ENCODE measurements around the gene MICAL3.
"Not testable (repeated sequence)": the region's sequence is repeated elsewhere in the genome, so short reads cannot be mapped to it uniquely, and the experiment has no call there.

The MICAL3 gene

DNA sequence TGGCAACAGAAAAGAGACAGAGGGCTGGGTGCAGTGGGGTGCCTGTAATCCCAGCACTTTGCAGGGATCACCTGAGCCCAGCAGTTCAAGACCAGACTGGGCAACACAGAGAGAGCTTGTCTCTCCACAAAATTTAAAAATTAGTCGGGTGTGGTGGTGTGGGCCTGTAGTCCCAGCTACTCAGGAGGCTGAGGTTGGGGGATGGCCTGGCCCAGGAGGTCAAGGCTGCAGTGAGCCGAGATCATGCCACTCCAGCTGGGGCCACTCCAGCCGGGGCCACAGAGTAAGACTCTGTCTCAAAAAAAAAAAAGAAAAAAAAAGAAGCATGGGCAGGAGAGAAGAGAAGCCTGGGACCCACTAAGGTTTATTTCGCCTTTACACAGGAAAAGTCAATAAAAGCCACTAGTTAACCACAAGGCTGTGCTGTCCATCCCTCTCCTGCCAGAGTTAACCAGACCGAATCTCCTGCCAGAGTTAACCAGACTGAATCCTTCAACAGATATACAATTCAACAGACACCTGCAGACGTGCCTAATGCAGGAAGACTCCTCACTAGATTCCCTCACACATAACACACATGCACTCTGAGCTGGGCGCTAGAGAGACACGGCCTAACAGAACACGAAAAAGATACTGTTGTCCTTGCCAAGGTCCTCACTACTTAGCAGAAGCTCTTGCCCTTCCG lies 29.8 kb downstream of the MICAL3 start:
- no peak for DNase-seq

DNA sequence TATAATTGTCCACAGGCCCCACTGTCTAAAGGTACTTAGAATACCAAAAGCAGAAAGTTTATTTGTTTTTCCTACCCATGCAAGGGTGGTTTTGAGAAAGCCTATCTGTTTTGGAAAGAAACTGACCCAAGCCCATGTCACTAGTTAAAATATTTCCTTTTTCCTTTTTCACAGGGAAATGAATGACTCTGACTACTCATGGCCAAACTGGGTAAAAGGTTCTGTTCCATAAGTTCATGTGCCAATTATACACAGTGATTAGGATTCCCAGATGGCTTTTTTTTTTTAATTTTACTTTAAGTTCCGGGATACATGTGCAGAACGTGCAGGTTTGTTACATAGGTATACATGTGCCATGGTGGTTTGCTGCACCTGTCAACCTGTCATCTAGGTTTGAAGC lies 31.4 kb downstream of the MICAL3 start:
- not testable (repeated sequence) for DNase-seq

DNA sequence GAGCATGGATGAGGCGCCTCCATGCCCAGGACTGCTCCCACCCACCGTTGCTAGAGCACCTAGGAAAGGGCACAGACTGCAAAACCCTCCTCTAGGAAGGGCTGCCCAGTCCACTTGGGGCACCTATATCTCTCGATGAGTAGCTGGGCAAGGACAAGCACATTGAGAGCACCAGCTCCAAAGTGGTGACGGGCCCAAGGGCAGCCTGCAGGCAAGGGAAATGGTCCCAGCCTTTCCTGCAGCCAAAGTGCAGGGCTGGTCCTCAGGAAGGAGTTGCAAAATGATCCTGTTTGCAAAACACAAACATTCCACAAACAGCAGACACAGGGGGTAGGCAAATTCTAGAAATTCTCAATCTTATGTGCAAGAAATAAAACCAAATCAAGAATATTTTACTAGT lies 32.4 kb downstream of the MICAL3 start:
- not testable (repeated sequence) for DNase-seq

DNA sequence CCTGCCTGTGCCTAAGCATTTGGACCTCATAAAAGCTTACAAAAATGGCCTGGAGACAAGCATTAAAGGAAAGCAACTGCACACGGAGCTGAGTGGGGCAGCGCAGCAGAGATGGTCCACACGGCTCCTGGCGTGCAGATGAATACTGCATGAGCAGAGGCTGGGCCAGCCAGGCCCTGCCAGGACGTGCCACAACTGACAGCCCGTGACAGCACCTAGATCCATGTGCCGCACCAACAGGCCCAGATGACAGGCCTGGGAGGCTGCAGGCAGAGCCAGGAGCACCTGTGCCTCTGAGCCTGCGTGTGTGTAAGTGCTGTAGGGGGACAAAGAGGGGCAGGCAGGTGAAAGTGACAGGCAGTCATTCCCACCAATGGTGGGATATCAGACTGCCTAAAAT lies 33.4 kb downstream of the MICAL3 start:
- DNase-seq, result no peak

DNA sequence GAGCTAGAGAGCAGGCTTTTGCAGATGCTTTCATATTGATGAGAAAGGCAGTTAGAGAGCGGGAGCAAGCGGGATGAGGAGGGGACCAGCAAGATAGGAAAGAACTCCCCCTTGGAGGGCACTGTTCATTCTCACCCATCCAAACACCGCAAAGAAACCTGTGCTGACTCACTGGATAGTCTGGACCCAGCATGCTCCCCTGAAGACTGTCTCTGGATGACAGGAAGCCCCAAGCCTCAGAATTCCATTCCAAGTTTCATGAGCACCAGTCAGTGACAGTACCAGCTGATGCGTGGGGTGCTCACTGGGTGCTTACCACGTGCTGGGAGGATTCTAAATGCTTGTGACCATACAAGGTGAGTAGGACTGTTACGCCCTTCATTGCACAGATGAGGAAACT lies 34.2 kb downstream of the MICAL3 start:
- no peak for DNase-seq

- DNase-seq, result no peak
Observed at GRCh38 chr22:17988800-17989513, 35.4 kb downstream of the MICAL3 start.

DNA sequence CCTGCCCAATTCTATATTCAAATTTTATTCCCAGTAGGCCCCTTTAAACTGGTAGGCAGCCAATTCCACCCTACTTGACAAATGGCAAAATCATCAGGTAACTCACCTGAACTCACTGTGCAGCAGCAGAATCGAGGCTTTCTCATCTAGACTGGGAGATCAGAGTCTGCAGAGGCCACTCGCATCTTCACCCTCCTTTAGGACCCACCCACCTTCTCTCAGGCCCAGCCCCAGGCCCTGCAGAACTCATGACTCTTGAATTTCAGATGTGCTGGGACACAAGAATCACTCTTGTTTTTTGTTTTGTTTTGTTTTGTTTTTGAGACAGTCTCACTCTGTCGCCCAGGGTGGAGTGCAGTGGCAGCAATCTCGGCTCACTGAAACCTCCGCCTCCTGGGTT lies 38.8 kb downstream of the MICAL3 start:
- DNase-seq, result no peak

GRCh38 chr22:17985071-17985470 lies 39.3 kb downstream of the MICAL3 start:
- DNase-seq, result not testable (repeated sequence)

DNA sequence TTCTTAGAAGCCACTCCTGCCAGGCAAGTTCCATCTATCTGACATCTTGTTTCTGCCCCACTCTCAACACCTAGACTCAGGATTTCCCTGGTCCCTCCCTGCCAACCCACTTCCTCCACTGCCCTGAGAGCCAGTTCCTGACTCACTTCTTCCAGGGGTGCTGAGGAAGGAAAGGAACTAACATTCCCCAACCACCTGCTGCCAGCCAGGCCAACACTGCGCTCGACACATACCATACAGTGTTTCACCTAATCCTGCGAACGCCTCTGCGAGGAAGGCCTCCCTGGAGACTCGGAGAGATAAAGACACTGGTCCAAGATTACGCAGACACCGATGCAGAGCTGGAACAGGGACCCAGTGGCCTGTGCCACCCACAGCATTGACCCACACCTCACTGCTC lies 40.2 kb downstream of the MICAL3 start:
- no peak for DNase-seq

DNA sequence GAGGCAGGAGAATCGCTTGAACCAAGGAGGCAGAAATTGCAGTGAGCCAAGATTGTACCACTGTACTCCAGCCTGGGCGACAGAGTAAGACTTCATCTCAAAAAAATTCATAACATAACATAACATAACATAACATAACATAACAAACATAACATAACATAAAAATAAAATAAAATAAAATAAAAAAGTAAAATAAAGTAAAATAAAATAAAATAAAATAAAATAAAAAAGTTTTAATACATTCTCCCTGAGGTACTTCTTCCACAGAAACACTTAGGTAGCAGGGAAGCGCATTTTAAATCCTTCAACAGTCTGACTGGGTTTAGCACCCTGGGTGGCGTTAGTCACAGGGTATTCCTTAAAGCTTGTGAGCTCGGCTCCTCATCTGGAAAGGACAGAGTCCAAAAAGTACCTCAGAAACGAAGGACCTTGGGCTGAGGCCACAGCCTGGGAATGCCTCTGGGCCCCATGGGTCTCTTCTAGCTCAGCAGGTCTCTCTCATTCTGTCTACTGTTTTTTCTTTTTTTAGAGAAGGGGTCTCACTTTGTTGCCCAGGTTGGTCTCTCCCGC lies 41.7 kb downstream of the MICAL3 start:
- no peak for DNase-seq

GRCh38 chr22:17981497-17981896 lies 42.9 kb downstream of the MICAL3 start:
- no peak for DNase-seq

DNA sequence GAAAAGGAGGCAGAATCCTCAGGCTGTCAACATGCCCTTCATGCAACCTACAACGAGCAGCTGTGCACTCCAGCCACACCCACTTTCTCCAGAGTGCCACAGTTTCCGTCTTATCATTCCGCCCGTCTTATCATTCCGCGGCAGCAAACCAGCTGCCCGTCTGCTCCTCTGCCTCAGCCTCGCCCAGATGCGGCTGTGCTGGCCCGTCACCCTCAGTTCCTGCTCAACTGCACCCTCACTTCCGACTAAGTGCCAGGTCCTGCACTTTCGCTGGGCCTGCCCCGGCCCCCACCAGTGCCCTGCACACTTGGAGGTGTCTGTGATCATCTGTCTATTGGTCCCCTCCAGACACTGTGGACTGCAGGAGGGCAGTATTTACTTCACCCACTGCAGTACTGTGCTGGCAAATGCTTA lies 43.7 kb downstream of the MICAL3 start:
- DNase-seq, result peak; percentile 98

- DNase-seq, result peak; percentile 46
Observed at GRCh38 chr22:17980015-17980590, 44.3 kb downstream of the MICAL3 start.

DNA sequence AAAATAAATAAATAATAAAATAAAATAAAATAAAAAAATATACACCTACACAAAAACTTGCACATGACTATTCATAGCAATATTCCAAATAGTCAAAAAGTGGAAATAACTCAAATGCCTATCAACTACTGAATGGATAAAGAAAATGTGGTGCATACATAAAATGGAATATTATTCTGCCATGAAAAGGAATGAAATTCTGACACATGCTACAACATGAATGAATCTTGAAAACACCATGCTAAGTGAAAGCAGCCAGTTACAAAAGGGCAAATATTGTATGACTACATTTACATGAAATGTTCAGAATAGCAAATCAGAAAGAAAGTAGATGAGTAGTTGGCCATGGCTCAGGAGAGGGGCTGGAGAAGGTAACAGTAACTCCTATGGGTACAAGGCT lies 46.3 kb downstream of the MICAL3 start:
- DNase-seq, result no peak

DNA sequence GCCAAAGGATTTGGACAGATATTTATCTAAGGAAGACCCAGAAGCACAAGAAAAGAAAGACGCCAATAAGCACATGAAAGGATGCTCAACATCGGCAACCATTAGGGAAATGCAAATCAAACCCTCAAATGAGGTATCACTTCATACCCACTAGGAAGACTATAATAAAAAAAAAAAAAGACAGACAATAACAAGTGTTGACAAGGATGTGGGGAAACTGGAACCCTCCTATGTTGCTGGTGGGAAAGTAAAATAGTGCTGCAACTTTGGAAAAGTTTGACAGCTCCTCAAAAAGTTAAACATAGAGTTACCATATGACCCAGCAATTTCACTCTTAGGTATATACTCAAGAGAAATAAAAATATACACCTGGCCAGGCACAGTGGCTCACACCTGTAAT lies 47.0 kb downstream of the MICAL3 start:
- DNase-seq, result no peak

GRCh38 chr22:17976121-17976520 lies 48.2 kb downstream of the MICAL3 start:
- no peak for DNase-seq

- peak; percentile 59 for DNase-seq
Observed at GRCh38 chr22:17974703-17975372, 49.5 kb downstream of the MICAL3 start.

DNA sequence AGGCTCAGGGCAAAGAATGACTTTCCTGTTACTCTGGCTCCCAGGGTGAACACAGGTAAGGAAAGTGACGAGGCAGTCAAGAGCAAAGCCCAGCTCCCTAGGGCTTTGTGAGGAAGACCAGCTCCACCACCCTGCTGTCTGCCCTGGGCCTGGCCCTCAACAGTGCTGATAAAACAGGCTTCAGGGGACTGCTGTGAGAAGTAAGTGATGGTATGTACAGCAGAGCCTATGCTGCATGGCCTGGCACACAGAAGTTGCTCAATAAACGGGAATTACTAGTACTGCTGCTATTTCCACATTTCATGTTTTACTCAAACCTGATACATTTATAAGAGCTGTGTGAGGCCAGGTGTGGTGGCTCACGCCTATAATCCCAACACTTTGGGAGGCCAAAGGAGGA lies 50.3 kb downstream of the MICAL3 start:
- DNase-seq, result no peak

GRCh38 chr22:17973217-17973616 lies 51.1 kb downstream of the MICAL3 start:
- DNase-seq, result no peak

DNA sequence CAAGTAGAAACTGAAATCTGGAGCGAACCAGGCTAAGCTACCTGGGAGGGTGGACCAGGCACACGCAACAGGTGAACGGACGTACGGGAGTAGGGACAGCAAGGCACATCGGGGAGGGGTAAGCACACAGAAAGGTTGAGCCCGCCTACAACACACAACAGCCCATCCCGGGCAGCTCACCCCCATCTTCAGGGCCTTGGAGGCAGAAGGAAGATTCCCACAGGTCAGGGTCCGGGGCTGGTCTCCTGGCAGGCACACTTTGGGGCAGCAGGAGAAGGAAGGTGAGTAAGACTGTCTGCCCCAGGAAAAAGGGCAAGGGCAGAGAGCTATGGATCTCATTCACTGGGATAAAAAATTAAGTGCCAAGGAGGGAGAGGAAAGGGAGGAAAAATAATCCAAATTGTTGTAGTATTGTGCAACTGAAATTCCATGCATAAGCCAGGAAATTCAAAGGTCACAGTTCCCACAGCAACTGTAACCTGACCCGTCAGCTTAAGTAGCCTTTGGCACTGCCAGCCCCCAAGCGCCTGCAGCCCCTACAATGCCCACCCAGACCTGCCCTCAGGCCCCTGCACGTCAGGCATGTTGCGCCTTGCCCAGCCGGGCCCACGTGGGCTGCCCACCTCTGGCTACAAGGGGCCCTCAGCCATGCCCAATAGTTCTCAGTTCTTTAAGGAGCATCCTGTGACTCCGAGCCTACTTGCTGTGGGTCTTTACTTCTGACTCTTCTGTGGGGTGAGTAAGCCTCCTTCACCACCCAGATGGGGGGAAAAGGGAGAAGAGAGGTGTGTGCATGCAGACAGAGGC lies 51.8 kb downstream of the MICAL3 start:
- no peak for DNase-seq

DNA sequence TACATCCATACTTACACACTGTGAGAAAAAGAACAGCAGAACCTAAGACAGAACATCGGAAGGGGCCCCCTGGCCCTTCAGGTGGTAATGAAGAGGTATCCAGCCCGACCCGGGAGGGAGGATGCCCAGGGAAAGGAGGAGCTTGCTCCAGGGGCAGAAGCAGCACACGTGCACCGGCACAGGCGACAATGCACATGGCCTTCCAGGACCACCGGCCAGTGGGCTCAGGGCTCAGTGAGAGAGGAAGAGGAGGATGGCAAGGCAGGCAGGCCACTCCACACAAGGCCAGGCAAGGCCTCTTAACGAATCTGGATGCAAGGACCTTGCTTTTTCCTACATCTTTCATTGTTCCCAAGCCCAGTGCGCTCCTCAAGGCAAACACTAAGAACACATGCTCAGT lies 52.6 kb downstream of the MICAL3 start:
- DNase-seq, result no peak

DNA sequence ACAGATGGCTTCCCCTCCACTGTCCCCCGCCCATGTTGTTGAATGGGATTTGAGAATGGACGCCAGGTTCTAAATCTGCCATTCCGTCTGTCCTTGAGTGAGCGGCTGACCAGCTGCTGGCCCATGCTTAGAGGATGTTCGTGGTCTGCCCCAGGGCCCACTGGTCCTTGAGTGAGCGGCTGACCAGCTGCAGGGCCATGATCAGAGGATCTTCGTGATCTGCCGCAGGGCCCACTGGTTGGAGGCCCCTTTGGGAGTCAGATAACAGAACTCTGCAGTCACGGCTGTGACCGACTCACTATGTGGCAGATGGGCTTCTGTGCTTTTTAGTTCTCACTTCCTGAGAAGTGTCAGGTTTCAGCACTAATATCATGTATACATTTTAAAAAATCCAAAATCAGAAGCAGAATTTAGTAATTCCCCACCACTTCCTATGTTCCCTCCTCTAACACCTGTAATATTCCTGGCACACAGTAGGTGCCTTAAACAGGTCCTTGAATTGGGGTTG lies 54.1 kb downstream of the MICAL3 start:
- peak; percentile 39 for DNase-seq

Measured in hematopoietic multipotent progenitor cell treated with erythropoietin and hydrocortisone succinate and interleukin-3 and kit ligand, for 4 days (in vitro differentiated cells).